ENCODE measurements around the gene GNL3L. TPM values are rescaled to one million over a fixed set of nuclear protein-coding genes. Genes with fewer than 3 reads are reported as not detected.
A peak's percentile ranks its signal among the peaks of the same experiment; 100 is the strongest.

Gene GNL3L
- total RNA-seq, 2 donors from 2014 or later, result 30.4 to 34.2 TPM

DNA sequence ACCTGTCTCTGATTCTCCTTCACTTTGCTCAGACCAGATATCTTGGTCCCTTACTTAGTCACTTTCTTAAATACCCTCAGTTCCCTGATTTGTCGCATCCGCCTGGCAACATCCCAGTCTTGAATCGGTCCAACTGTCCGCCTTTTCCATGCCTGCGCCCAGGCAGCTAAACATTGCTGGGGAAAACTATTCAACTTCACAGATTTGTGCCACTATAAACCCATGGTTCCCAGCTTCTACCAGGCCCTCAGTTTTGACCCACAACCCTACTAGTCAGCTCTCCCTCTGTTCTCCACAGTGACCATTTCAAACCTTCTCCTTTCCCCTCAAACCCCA, 33.5 kb upstream of the GNL3L start:
- Histone ChIP-seq H3K4me3 (peak overlapping the region; percentile 49 to 55), H3K36me3 (no peaks in the 10 kb centered on the region), H3K27me3 (replicated peaks; ENCODE audit: insufficient read depth) (no peaks in the 10 kb centered on the region), H3K4me1 (replicated peaks) (no peaks in the 10 kb centered on the region), H3K9me3 (no peaks in the 10 kb centered on the region), H3K27ac (peak overlapping the region; percentile 67 to 68)
- intact Hi-C loops (cut with DNase I), result loop anchor here (5.0 kb wide), 1 partner anchor 36 kb away; the partner anchor contains the start of gene GNL3L
- WGBS, result 23% methylated on average over 5 of the region's 5 CpGs
- TF ChIP-seq, protein P1, sequence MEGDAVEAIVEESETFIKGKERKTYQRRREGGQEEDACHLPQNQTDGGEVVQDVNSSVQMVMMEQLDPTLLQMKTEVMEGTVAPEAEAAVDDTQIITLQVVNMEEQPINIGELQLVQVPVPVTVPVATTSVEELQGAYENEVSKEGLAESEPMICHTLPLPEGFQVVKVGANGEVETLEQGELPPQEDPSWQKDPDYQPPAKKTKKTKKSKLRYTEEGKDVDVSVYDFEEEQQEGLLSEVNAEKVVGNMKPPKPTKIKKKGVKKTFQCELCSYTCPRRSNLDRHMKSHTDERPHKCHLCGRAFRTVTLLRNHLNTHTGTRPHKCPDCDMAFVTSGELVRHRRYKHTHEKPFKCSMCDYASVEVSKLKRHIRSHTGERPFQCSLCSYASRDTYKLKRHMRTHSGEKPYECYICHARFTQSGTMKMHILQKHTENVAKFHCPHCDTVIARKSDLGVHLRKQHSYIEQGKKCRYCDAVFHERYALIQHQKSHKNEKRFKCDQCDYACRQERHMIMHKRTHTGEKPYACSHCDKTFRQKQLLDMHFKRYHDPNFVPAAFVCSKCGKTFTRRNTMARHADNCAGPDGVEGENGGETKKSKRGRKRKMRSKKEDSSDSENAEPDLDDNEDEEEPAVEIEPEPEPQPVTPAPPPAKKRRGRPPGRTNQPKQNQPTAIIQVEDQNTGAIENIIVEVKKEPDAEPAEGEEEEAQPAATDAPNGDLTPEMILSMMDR (IDR thresholded peaks at IDR 0.05), result no peak
- TF ChIP-seq POLR2AphosphoS5 (IDR thresholded peaks at IDR 0.05) (no peak), POLR2A (IDR thresholded peaks at IDR 0.05) (no peak)
- DNase-seq (ENCODE audit: low spot score), result no peak

DNA sequence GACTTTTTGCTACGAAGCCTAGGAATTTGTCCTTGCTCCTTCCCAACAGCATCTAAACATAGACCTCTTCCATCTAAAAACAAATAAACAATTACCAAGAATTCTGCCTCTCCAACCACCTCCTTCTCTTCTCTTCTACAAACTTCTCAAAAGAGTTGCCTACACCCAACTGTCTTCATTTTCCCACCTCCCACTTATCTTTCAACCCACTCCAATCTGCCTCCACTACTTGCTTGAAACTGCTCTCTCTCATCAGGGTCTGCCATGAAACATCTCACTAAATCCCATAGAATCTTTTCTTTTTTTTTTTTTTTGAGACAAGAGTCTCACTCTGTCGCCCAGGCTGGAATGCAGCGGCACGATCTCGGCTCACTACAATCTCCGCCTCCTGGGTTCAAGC, 33.1 kb upstream of the GNL3L start:
- intact Hi-C loops (cut with DNase I), result loop anchor here (5.0 kb wide), 1 partner anchor 35 kb away; the partner anchor contains the start of gene GNL3L
- H3K9me3 ChIP-seq, result no peaks in the 10 kb centered on the region
- no peak for TF ChIP-seq POLR2AphosphoS5 (IDR thresholded peaks at IDR 0.05)
- no peaks in the 10 kb centered on the region for H3K36me3 ChIP-seq
- WGBS, result 78% methylated on average over 6 of the region's 6 CpGs
- no peak for DNase-seq (ENCODE audit: low spot score)
- H3K4me3 ChIP-seq, result no peak overlapping the region
- H3K27ac ChIP-seq, result no peak overlapping the region
- no peaks in the 10 kb centered on the region for H3K4me1 ChIP-seq (replicated peaks)
- no peaks in the 10 kb centered on the region for H3K27me3 ChIP-seq (replicated peaks; ENCODE audit: insufficient read depth)

DNA sequence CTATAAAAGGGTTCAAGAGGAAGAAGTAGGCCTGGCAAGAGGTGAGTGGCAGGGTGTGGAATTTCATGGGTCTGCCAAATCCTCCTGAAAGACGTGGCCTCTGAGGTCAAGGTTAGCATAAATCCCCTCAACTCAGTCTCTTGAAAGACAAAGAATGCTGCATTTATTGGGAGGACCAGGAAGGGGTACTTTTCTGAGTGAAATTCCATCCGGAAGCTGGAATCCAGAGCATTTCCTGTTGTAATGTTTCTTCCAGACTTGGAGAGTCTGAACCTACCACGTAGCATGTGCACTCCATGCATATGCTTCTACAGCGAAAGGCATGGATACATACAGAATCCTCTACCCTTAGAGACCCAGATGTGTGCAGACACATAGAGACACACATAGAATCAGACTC, 20.6 kb upstream of the GNL3L start:
- H3K9me3 ChIP-seq, result no peaks in the 10 kb centered on the region
- TF ChIP-seq POLR2A (IDR thresholded peaks at IDR 0.05) (no peak), POLR2AphosphoS5 (IDR thresholded peaks at IDR 0.05) (no peak)
- TF ChIP-seq, protein P1 (IDR thresholded peaks at IDR 0.05), result no peak
- WGBS, result 59% methylated on average over 4 of the region's 4 CpGs
- H3K4me3 ChIP-seq, result no peak overlapping the region
- intact Hi-C loops (cut with DNase I), result no loop called here
- H3K27me3 ChIP-seq (replicated peaks; ENCODE audit: insufficient read depth), result no peaks in the 10 kb centered on the region
- DNase-seq (ENCODE audit: low spot score), result no peak
- H3K27ac ChIP-seq, result no peak overlapping the region
- H3K4me1 ChIP-seq (replicated peaks), result no peaks in the 10 kb centered on the region
- H3K36me3 ChIP-seq, result no peaks in the 10 kb centered on the region

DNA sequence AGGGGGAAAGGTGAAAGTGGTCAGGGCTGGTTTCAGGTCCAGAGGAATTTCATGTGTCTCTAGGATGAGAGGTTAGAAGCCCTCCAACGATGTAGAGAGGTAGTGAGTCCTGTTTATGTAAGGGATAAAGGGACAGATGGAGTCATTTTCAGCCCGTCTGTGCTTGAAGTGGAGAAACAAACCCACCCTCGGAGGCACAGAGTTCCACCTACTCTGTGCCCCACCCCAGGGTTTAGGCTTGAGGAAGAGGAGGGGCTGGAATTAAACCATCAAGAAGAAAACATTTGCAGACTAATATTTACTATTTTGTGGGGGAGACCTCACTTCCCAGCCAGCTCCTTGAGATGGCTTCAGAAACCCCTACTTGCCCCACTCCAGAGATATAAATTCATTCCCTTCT, 868 bp upstream of the GNL3L start:
- no peak for DNase-seq (ENCODE audit: low spot score)
- H3K36me3 ChIP-seq, result no peaks in the 10 kb centered on the region
- 40% methylated on average over 3 of the region's 3 CpGs for WGBS
- no peaks in the 10 kb centered on the region for H3K27me3 ChIP-seq (replicated peaks; ENCODE audit: insufficient read depth)
- TF ChIP-seq, protein P1 (IDR thresholded peaks at IDR 0.05), result no peak
- TF ChIP-seq POLR2AphosphoS5 (IDR thresholded peaks at IDR 0.05), result no peak
- no peak for TF ChIP-seq POLR2A (IDR thresholded peaks at IDR 0.05)
- no peaks in the 10 kb centered on the region for H3K9me3 ChIP-seq
- peak overlapping the region; percentile 46 to 52 for H3K4me3 ChIP-seq
- H3K4me1 ChIP-seq (replicated peaks), result no peaks in the 10 kb centered on the region
- H3K27ac ChIP-seq, result peak overlapping the region; percentile 70 to 76
- intact Hi-C loops (cut with DNase I), result no loop called here

DNA sequence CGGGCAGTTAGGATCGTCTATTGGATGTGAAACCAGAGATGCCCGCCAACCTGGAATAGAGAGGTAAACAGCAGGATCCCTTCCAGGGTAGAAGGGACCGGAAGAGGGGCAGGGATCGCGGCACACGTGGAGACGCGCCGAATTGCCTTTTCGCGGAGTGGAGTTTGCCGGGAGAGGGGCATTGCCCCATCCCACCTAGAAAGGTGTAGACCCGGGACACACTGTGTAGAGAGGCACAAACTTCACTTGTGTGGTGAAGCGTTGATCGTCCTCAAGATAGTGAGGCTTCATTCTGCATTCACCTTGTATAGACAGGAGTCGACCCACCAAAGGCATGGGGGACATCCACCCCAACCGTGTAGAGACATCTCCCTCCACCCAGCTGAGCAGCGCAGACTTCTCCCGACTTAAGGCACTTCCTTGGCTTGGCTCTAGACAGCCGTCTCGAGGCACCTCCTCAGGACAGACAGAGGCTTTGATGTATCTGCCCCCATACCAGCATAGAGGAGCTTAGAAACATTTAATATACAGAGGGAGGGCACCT, 410 bp downstream of the GNL3L start:
- intact Hi-C loops (cut with DNase I), result loop anchor here (5.0 to 10.0 kb wide), 2 partner anchors 33 to 104 kb away; partner anchors contain the start of gene FGD1
- WGBS, result 0% methylated on average over 19 of the region's 22 CpGs
- no peaks in the 10 kb centered on the region for H3K36me3 ChIP-seq
- TF ChIP-seq, protein P1 (IDR thresholded peaks at IDR 0.05), result no peak
- TF ChIP-seq POLR2AphosphoS5 (IDR thresholded peaks at IDR 0.05), result no peak
- no peak for TF ChIP-seq POLR2A (IDR thresholded peaks at IDR 0.05)
- peak overlapping the region in 1 of 2 donors; percentile 64 for H3K27ac ChIP-seq
- no peaks in the 10 kb centered on the region for H3K27me3 ChIP-seq (replicated peaks; ENCODE audit: insufficient read depth)
- H3K9me3 ChIP-seq, result no peaks in the 10 kb centered on the region
- no peaks in the 10 kb centered on the region for H3K4me1 ChIP-seq (replicated peaks)
- peak overlapping the region; percentile 46 to 52 for H3K4me3 ChIP-seq
- DNase-seq (ENCODE audit: low spot score), result no peak

Measured in prostate gland (tissue), 2 donors.